AG08395 (cell line): ENCODE data around the gene GRID2IP.

Source experiments
- DNase-seq: peaks from one replicate; pipeline ENCODE4 v3.0.0; 2012; ENCODE audit warnings: mixed read lengths, low spot score

Gene GRID2IP

GRCh38 chr7:6520163-6520981 lies 30.9 kb downstream of the GRID2IP start:
- no peak for DNase-seq

DNA sequence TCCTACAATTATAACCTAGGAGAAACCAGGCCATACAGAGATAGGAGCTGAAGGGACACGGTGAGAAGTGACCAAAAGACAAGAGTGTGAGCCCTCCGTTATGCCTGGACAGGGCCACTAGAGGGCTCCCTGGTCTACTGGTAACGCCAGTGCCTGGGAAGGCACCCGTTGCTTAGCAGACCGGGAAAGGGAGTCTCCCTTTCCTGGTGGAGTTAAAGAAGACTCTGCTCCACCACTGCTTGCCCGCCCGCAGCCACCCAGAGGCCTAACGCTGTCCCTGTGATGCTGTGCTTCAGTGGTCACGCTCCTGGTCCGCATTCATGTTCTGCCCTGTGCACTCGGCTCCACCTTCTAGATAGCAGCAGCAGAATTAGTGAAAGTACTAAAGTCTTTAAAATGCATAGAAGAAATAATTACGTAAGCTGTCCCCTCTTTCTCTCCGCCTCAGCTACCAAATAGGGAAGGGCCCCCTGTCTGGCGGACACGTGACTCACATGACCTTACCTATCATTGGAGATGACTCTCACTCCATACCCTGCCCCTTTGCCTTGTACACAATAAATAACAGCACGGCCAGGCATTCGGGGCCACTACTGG lies 34.8 kb downstream of the GRID2IP start:
- peak; percentile 79 for DNase-seq

- DNase-seq, result no peak
Observed at GRCh38 chr7:6513541-6513940, 37.7 kb downstream of the GRID2IP start.

- DNase-seq, result no peak
Observed at GRCh38 chr7:6512892-6513291, 38.4 kb downstream of the GRID2IP start.

DNA sequence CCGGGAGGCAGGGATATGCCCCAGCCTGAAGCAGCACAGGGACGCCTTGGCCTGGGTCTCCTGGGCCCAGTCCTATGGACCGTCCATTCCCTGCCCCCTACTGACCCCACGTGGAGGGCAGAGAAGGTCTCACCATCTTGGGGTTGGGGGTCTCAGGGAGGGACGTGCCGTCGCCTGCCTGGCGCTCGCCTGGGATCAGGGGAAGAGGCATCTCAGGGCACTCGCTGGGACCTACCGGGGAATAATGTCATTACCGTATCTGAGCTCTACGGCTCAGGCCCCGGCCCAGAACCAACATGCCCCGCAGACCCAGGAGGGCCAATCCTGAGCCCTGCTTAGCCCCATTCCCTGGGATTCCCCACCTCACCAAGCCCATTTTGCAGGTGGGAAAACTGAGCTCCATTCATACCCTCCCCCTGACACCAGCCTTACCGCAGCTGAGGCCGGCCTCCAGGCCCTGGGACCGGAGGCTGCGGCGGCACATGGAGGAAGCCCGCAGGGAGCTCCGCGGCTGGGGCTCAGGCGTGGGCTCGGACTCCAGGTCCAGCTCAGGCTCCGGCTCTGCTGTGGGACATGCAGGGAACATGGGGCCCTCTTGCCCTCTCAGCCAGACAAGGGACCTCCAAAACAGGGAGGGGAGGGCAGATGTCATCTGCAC lies 40.7 kb downstream of the GRID2IP start:
- no peak for DNase-seq

- no peak for DNase-seq
Observed at GRCh38 chr7:6508950-6509349, 42.3 kb downstream of the GRID2IP start.

GRCh38 chr7:6508539-6508938 lies 42.7 kb downstream of the GRID2IP start:
- DNase-seq, result no peak

- DNase-seq, result no peak
Observed at GRCh38 chr7:6507906-6508305, 43.4 kb downstream of the GRID2IP start.

DNA sequence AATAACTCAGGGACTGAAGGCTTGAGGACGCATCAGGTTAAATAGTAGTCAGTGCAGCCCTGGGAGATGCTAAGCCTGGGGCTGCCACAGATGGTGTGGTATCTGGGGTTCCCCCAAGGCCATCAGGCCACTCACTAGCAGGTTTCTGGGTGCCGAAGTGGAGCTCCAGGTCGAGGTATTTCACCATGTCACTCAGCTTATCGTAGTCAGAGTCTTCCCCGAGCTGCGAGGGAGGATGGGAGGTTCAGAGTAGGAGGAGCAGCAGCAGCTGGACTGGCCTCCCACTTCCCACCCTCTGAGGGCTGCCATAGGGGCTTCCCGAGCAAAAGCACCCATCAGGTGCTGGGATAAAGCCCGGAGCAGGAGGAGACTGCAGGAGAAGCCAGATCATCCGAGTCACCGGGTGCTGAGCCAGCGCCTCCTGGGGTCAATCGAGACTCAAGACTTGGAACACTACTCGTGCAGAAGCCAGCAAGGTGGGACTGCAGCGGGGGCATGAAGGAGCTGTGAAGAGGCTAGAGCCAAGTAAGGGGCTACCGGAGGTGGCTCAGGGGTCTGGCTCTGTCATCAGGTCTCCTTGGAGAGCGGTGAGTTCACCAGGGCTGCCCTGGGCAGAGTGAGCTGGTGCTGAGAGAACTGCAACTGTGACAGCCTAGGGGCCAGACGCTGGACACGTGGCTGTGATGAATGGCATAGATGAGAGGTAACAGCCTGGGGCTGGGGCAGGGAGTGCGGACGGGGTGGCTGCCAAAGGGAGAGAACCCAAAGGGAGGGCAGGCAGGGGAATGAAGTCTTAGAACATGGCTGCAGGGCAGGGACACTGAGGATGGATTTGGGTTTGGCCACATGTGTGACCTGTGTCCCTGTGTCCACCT lies 45.3 kb downstream of the GRID2IP start:
- no peak for DNase-seq

GRCh38 chr7:6504996-6505395 lies 46.3 kb downstream of the GRID2IP start:
- DNase-seq, result no peak

DNA sequence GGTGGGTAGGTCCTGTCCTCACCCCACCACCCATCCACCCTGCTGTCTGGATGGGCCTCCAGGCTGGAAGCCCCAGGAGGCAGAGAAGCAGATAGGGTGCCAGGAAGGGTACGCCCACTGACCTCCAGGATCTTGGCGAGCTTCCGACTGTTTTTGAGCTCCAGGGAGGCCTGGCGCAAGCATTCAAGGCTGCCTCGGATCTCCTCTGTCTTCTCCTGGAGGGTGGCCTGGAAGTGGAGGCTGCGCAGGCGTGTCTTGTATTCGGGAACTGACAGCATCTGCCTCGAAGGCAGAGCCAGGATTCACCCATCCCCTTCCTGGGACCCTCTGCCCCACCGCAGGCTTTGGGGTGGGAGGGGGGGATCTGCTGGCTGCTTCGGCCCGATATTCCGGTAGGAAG lies 48.4 kb downstream of the GRID2IP start:
- no peak for DNase-seq

DNA sequence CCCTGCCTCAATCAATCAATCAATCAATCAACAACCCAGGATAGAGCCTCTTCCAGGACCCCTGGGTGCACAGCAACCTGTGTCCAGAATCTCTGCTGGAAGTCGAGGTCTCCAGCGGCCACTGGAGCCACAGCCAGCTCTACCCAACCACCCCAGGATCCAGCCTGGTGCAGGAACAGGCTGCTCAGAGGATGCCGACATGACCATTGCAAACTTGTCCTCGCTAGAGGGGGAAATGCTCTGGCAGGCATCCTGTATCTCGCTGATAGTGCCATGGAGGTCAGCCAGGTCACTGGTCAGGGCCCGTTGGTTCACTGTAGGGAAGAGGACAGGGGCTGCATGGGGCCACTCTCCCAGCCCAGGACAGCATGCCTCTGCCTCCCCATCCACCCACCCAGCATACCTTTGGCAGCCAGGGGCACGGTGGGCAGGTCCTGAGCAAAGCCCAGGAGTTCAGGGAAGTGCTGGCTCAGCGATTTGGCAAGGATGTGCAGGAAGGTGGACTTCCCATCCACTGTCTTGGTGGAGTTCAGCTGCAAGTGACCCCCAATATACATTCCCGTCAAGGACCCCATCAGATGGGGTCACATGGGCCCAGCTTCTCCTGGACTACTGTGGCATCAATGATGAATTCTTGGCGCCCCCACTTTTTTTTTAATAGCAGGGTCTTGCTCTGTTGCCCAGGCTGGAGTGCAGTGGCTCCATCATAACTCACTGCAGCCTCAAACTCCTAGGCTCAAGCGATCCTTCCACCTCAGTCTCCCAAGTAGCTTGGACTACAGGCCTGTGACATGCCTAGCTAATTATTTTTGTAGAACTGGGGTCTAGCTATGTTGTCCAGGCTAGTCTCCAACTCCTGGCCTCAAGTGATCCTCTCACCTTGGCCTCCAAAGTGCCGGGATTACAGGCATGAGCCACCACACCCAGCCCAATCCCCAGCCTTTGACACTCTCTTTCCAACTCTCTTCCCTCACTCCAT lies 49.4 kb downstream of the GRID2IP start:
- DNase-seq, result no peak

- no peak for DNase-seq
Observed at GRCh38 chr7:6500691-6501090, 50.6 kb downstream of the GRID2IP start.

- no peak for DNase-seq
Observed at GRCh38 chr7:6497994-6498393, 53.3 kb downstream of the GRID2IP start.

DNA sequence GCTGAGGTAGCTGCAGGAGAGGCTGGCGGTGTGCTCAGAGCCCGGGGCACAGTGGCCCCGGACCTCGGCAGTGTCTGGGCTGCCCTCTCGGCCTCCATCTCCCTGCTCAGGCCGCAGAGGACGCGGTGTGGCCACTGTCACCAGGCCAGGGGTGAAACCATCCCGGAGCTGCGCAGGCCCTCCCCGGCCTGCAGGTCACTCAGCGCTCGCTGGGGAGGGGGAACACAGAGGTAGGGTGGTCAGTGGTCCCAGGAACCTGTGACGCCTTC lies 53.7 kb downstream of the GRID2IP start:
- DNase-seq, result no peak

DNA sequence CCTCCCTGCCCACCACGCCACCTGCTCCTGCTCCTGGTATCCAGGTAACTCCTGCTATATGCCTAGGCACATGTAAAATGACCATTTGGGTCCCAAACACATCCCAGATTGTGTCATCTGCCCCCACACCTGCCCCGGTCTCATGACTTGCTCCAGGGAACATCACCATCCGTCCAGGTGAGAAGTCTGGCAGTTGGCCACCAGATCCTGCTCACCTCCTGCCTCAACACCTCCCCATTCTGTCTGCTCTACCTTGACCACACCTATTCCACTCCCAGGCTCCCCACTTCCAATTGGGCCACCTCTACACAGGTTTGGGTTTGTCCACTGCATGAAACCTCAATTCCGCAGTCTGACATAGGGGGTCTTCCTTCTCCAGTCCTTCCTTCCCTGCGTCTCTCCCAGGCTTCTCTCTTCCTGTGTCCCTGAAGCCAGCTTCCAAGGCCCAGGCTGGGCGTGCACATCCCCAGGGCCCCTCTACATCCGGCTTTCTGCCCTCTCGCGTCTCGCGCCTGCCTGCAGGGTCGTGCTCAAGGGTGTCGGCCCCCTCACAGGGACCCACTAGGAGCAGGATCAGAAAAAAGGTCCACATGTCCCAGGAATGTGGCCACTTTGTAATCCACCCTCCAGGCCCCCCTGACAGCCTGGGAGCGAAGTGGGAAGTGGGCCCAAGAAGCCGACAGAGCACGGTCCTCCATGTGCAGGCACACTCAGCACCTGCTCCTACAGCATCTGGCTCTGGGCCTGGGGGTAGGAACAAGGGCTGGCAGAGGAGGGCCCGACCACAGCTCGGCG lies 54.2 kb downstream of the GRID2IP start:
- DNase-seq, result no peak

DNA sequence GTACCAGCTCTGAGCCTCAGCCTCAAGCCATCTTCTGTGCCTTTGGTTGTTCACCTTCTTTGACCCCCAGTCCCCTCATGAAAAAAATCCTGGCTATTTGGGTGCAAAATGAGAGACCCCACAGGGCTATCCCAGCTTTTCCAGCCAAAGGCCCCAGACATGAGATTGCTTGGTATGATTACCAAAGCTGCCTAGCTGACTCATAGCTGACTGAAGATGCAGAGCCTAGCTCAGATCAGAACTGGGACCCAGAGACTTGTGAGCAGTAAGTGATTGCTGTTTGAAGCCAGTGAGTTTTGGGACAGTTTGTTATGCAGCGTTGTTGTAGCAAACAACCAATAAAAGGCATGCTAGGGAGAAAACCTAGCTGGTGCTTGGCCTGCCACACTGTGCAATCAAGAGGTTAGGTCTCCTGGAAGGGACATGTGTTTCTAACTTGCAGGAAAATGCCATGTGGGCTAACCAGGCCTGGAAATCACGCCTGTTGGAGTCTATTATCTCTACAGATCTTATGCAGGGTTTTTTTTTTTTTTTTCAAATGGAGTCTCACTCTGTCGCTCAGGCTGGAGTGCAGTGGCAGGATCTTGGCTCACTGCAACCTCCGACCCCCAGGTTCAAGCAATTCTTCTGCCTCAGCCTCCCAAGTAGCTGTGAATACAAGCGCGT lies 55.5 kb downstream of the GRID2IP start:
- peak; percentile 50 for DNase-seq

DNA sequence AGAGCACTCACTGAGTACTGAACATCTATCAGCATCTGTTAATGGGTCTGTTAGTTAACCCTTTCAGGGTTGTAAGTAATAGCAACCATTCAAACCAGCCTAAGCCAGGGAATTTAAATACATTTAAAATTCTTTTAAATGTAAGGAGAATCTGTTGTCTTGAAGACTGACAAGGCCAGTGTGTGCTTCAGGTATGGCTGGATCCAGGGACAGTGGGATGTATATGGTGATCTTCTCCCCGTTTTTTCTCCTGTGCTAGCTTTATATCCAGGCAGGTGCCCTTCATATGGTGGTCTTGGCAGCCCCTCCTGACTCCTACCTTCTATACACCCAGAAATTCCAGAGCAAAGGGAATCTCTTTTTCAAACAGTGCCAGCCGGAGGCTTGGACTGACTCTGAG lies 56.9 kb downstream of the GRID2IP start:
- DNase-seq, result no peak

- DNase-seq, result no peak
Observed at GRCh38 chr7:6491194-6491593, 60.1 kb downstream of the GRID2IP start.

DNA sequence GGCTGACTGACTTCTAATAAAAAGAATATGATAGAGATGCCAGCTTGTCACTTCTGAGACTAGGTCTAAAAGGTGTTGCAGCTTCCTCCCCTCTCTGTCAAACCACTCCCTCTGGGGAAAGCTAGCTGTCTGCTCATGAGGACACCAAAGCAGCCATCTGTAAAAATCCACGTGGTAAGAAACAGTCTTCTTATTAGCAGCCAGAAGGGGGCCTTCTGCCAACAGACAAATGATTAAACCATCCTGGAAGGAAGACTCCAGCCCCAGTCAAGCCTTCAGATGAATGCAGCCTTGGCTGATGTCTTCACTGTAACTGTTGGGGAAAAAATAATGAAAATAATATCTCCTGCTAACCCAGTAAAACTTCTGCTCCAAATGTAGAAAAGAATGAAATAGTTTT lies 61.6 kb downstream of the GRID2IP start:
- no peak for DNase-seq
